CD4-positive, CD25-positive, alpha-beta regulatory T cell (primary cell): ENCODE results near the gene ACAD9. TPM values are rescaled to one million over a fixed set of nuclear protein-coding genes. Genes with fewer than 3 reads are reported as not detected.

ENCODE experiments used
- ATAC-seq, 2 donors: fragments of 150-1000 bp; cut with Tn5 transposase; one replicate each; pipeline ENCODE4 v1.10.0; 2021; ENCODE audit warnings: low read depth in 2 of 2, moderate number of reproducible peaks in 2 of 2, moderate library complexity in 1 of 2
- DNase-seq, 3 donors: peaks; one replicate each; pipeline versions ENCODE4 v3.0.0 to v3.0.0-alpha.2; 2012 to 2022; ENCODE audit warnings: mixed read lengths in 1 of 3
- H3K27ac ChIP-seq: one replicate; pipeline ENCODE4 v1.7.0; 2013; ENCODE audit warnings: mild to moderate bottlenecking, low read length; ENCODE audit not compliant: insufficient read depth, poor library complexity, severe bottlenecking
- H3K27me3 ChIP-seq: one replicate; pipeline ENCODE4 v1.7.0; 2013; ENCODE audit warnings: low read length; ENCODE audit not compliant: control insufficient read depth, insufficient read depth
- H3K36me3 ChIP-seq: one replicate; pipeline ENCODE4 v1.7.0; 2013; ENCODE audit warnings: mild to moderate bottlenecking, low read length, moderate library complexity; ENCODE audit not compliant: control insufficient read depth, insufficient read depth
- H3K4me1 ChIP-seq: 2 replicates; pipeline ENCODE4 v1.7.0; 2013; ENCODE audit warnings: mild to moderate bottlenecking, low read length; ENCODE audit not compliant: insufficient read depth, control insufficient read depth, poor library complexity, severe bottlenecking
- H3K4me3 ChIP-seq: one replicate; pipeline ENCODE4 v1.7.0; 2013; ENCODE audit warnings: low read depth, mild to moderate bottlenecking, low read length, moderate library complexity
- H3K9me3 ChIP-seq, 2 experiments: 1 replicate in 1 of 2; 2 replicates in 1 of 2; pipeline ENCODE4 v1.7.0; 2013; ENCODE audit warnings: low read length in 2 of 2, mild to moderate bottlenecking in 1 of 2, moderate library complexity in 1 of 2; ENCODE audit not compliant: control insufficient read depth in 2 of 2
- H3K27ac Mint-ChIP-seq, 3 donors: one replicate each; pipeline ENCODE4 v1.8.0; 2020 to 2022; ENCODE audit warnings: mild to moderate bottlenecking in 3 of 3, mixed read lengths in 3 of 3, moderate library complexity in 2 of 3
- H3K27me3 Mint-ChIP-seq: one replicate; pipeline ENCODE4 v1.8.0; 2022; ENCODE audit warnings: mild to moderate bottlenecking, mixed read lengths
- H3K36me3 Mint-ChIP-seq: one replicate; pipeline ENCODE4 v1.8.0; 2020; ENCODE audit warnings: mixed read lengths
- H3K4me1 Mint-ChIP-seq, 4 donors: one replicate each; pipeline ENCODE4 v1.8.0; 2020 to 2022; ENCODE audit warnings: mixed read lengths in 4 of 4, mild to moderate bottlenecking in 1 of 4
- H3K4me3 Mint-ChIP-seq, 4 donors: one replicate each; pipeline ENCODE4 v1.8.0; 2020 to 2022; ENCODE audit warnings: mild to moderate bottlenecking in 4 of 4, mixed read lengths in 4 of 4, moderate library complexity in 3 of 4
- H3K9me3 Mint-ChIP-seq, 7 donors: one replicate each; pipeline ENCODE4 v1.8.0; 2020 to 2022; ENCODE audit warnings: mixed read lengths in 7 of 7, mild to moderate bottlenecking in 3 of 7, moderate library complexity in 2 of 7
- polyA plus RNA-seq, 4 donors: library from polyadenylated mRNA; unstranded; fragments of 300-500 nt; fragmentation: Illumina TruSeq; gene quantifications; one replicate each; pipeline ENCODE4 v1.2.3, GENCODE V29; 2021
- total RNA-seq: library from RNA; stranded (reverse); gene quantifications from one replicate; pipeline ENCODE4 v1.2.3, GENCODE V29; 2022

Gene ACAD9
- total and polyA plus RNA-seq, 5 donors from 2014 or later: 18.0 to 46.7 (median 25.1) TPM

GRCh38 chr3:128945878-128946175 lies 66.4 kb downstream of the ACAD9 start:
- no peaks in the 10 kb centered on the region for H3K4me1 Mint-ChIP-seq
- DNase-seq: no peak
- H3K27me3 Mint-ChIP-seq: peaks cover 20% of the 10 kb centered on the region
- H3K9me3 Mint-ChIP-seq: no peaks in the 10 kb centered on the region
- Histone ChIP-seq H3K27me3 (peaks cover 3% of the 10 kb centered on the region), H3K9me3 (no peaks in the 10 kb centered on the region), H3K27ac (no peak overlapping the region), H3K4me1 (no peaks in the 10 kb centered on the region), H3K36me3 (no peaks in the 10 kb centered on the region), H3K4me3 (no peak overlapping the region)
- H3K27ac Mint-ChIP-seq: no peak overlapping the region
- ATAC-seq: no peak
- no peak overlapping the region for H3K4me3 Mint-ChIP-seq
- H3K36me3 Mint-ChIP-seq: no peaks in the 10 kb centered on the region

DNA sequence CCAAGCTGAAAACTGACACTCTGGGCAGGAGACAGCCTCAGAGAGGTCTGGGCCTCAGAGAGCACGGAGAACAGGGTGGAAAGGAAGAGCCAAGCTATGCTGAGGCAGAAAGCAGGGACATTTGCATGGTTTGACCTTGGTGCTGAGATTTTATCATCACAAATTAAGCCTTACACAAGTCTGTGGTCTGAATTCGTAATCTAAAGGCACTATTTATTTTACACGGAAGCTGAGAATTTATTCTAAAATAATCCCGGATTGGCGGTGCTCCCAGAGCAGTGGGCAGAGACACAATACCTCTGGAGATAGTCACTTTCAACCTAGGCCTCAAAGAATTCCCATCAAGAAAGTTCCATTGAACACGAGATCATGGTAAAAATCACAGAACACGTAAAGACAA lies 67.0 kb downstream of the ACAD9 start:
- Mint-ChIP-seq H3K4me1 (no peaks in the 10 kb centered on the region), H3K4me3 (no peak overlapping the region), H3K27me3 (peaks cover 20% of the 10 kb centered on the region), H3K9me3 (no peaks in the 10 kb centered on the region), H3K36me3 (no peaks in the 10 kb centered on the region), H3K27ac (no peak overlapping the region)
- Histone ChIP-seq H3K27ac (no peak overlapping the region), H3K9me3 (no peaks in the 10 kb centered on the region), H3K36me3 (no peaks in the 10 kb centered on the region), H3K4me3 (no peak overlapping the region), H3K27me3 (peaks cover 3% of the 10 kb centered on the region), H3K4me1 (no peaks in the 10 kb centered on the region)
- ATAC-seq: no peak
- DNase-seq: no peak

GRCh38 chr3:128949158-128949557 lies 69.7 kb downstream of the ACAD9 start:
- H3K36me3 Mint-ChIP-seq: no peaks in the 10 kb centered on the region

GRCh38 chr3:128950223-128950938 lies 71.0 kb downstream of the ACAD9 start:
- ATAC-seq: no peak
- no peaks in the 10 kb centered on the region for H3K27me3 ChIP-seq
- H3K36me3 ChIP-seq: no peaks in the 10 kb centered on the region
- DNase-seq: peak in 1 of 3 donors; percentile 12
- H3K9me3 Mint-ChIP-seq: peaks cover 0 to 4% (median 0%) of the 10 kb centered on the region in 7 donors
- H3K4me3 ChIP-seq: no peak overlapping the region
- no peaks in the 10 kb centered on the region for H3K9me3 ChIP-seq
- H3K4me1 ChIP-seq: no peaks in the 10 kb centered on the region
- H3K4me1 Mint-ChIP-seq: no peaks in the 10 kb centered on the region
- no peak overlapping the region for H3K27ac Mint-ChIP-seq
- peaks cover 14% of the 10 kb centered on the region for H3K27me3 Mint-ChIP-seq
- H3K36me3 Mint-ChIP-seq: no peaks in the 10 kb centered on the region
- no peak overlapping the region for H3K27ac ChIP-seq
- no peak overlapping the region for H3K4me3 Mint-ChIP-seq

More at GRCh38 chr3:128949158-128949557, 69.7 kb downstream of the ACAD9 start:
- H3K36me3 ChIP-seq: no peaks in the 10 kb centered on the region
- H3K27me3 Mint-ChIP-seq: peaks cover 14% of the 10 kb centered on the region
- H3K4me3 ChIP-seq: no peak overlapping the region
- H3K27ac ChIP-seq: no peak overlapping the region
- no peaks in the 10 kb centered on the region for H3K9me3 ChIP-seq
- no peaks in the 10 kb centered on the region for H3K4me1 ChIP-seq
- H3K9me3 Mint-ChIP-seq: peaks cover 0 to 4% (median 0%) of the 10 kb centered on the region in 7 donors
- H3K27ac Mint-ChIP-seq: no peak overlapping the region
- ATAC-seq: no peak
- no peaks in the 10 kb centered on the region for H3K27me3 ChIP-seq
- no peaks in the 10 kb centered on the region for H3K4me1 Mint-ChIP-seq
- DNase-seq: no peak
- no peak overlapping the region for H3K4me3 Mint-ChIP-seq

DNA sequence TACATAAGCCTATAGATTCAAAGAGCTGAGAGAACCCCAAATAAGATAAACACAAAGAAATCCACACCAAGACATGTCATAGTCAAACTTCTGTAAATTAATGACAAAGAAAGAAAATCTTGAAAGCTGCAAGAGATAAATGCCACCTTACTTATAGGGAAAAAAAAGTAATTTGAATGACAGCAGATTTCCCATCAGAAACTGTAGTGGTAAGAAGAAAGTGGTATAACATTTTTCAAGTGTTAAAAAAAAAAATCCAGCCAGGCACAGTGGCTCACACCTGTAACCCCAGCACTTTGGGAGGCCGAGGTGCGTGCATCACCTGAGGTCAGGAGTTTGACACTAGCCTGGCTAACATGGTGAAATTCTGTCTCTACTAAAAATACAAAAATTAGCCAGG lies 77.0 kb downstream of the ACAD9 start:
- Mint-ChIP-seq H3K27ac (no peak overlapping the region), H3K4me3 (no peak overlapping the region), H3K36me3 (no peaks in the 10 kb centered on the region), H3K27me3 (peaks cover 4% of the 10 kb centered on the region), H3K9me3 (peaks cover 0 to 6% (median 0%) of the 10 kb centered on the region in 7 donors), H3K4me1 (no peaks in the 10 kb centered on the region)
- Histone ChIP-seq H3K36me3 (no peaks in the 10 kb centered on the region), H3K27ac (no peak overlapping the region), H3K4me1 (no peaks in the 10 kb centered on the region), H3K9me3 (no peaks in the 10 kb centered on the region), H3K4me3 (no peak overlapping the region), H3K27me3 (no peaks in the 10 kb centered on the region)
- DNase-seq (no peak), ATAC-seq (no peak)

Other genes starting within 250 kb of the ACAD9 start
- gene RPN1, start 228.8 kb upstream of the ACAD9 start, total RNA-seq: 94.4 TPM
- gene RPN1, start 228.8 kb upstream of the ACAD9 start, polyA plus RNA-seq: 100 to 1,000 TPM; 235 to 283 (median 264) TPM
- gene RAB7A, start 153.4 kb upstream of the ACAD9 start, total RNA-seq: 156 TPM
- 100 to 1,000 TPM; 179 to 200 (median 186) TPM for gene RAB7A, start 153.4 kb upstream of the ACAD9 start, polyA plus RNA-seq
- gene CFAP92, start 114.5 kb downstream of the ACAD9 start, total RNA-seq: not detected
- gene CFAP92, start 114.5 kb downstream of the ACAD9 start, polyA plus RNA-seq: under 1 TPM in 1 of 4 donors, not detected in 3; 0.28 TPM
- gene EFCC1, start 121.7 kb downstream of the ACAD9 start, total RNA-seq: 0.15 TPM
- not detected for gene EFCC1, start 121.7 kb downstream of the ACAD9 start, polyA plus RNA-seq
- gene GP9, start 181.2 kb downstream of the ACAD9 start, total RNA-seq: 3.7 TPM
- not detected for gene GP9, start 181.2 kb downstream of the ACAD9 start, polyA plus RNA-seq
- gene RAB43, start 242.2 kb downstream of the ACAD9 start, total RNA-seq: 57.2 TPM
- gene RAB43, start 242.2 kb downstream of the ACAD9 start, polyA plus RNA-seq: 10 to 100 TPM; 14.5 to 21.9 (median 19.1) TPM